GM19193 (cell line): ENCODE data around the gene IL2RA.

Source experiments
- POLR2A ChIP-seq: IDR thresholded peaks from 4 replicates; pipeline ENCODE4 v1.6.1; 2011; ENCODE audit not compliant: insufficient read depth, insufficient read length; ENCODE audit errors: extremely low read depth

IL2RA gene

DNA sequence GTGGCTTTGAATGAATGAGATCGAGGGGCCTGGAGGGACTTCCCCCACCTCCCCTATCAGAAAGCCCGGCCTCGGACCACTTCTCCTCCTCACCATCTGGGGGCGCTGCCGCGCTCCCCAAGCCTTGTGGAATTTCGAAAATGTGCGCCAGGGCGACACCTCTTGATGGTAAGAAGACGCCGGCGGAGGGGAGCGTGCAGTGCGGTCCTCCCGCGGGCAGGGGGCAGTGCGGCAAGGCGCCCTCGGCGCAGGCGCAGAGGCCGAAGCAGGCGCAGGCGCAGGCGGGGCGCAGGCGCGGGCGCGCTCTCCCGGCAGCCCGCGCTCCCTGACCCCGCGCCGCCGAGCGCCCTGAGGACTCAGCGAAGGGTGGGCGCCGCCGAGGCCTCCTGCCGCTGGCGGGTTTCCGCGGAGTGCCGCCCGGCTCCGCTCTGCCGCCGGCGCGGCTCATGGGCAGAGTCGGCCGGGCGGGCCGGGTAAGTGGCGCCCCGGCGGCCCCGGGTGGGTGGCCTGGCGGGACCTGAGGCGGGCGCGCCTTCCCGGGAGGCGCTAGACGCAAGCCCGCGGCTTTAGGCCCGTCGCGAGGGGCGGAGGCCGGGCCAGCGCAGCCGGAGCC, 26.7 kb upstream of the IL2RA start, which contains the start of gene RBM17:
Gene RBM17, plus strand, starts transcription at position 314 of the 613 bp plus-strand sequence. CDS start 8,032 bp downstream, outside the sequence.
- TF ChIP-seq POLR2A, result peak; percentile 85

DNA sequence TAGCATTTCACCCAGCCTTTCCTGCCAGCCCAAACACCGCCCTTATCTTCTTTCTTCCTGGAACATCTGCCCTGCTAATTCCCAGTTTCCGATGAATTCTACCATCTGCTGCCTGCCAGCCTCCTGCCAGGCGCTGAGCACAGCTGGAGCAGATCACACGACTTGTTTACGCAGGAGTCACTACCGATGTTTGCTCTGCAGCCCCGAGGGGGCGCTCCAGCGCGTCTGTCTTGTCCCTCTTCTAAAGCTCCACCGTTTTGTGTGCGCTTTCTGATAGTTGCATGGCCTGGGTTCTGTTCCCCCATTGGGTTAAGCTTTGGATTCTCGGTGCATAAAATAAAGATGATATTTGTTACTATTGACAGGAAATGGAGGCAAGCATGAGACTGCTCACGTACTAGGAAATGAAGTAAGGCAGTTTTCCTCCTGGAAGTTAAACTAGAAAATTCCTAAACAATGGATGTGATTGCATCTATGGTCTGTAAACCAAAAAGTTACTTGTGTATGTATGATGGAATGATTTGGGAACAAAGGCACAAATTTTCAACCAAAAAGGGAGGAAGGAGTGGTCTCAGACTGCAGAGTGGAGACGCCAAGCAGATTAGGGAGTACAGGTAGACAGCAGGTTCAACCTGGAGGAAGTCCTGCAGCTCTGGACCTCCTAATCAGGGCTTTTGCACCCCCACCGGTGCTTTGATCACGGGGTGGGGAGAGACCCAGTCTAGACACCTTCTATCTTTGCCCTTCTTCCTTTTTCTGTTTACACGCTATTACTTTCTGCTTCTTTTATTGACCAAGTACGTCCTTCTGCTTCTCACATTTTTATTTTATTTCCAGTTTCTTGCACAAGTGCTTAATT, 24.4 kb upstream of the IL2RA start:
- no peak for TF ChIP-seq POLR2A

DNA sequence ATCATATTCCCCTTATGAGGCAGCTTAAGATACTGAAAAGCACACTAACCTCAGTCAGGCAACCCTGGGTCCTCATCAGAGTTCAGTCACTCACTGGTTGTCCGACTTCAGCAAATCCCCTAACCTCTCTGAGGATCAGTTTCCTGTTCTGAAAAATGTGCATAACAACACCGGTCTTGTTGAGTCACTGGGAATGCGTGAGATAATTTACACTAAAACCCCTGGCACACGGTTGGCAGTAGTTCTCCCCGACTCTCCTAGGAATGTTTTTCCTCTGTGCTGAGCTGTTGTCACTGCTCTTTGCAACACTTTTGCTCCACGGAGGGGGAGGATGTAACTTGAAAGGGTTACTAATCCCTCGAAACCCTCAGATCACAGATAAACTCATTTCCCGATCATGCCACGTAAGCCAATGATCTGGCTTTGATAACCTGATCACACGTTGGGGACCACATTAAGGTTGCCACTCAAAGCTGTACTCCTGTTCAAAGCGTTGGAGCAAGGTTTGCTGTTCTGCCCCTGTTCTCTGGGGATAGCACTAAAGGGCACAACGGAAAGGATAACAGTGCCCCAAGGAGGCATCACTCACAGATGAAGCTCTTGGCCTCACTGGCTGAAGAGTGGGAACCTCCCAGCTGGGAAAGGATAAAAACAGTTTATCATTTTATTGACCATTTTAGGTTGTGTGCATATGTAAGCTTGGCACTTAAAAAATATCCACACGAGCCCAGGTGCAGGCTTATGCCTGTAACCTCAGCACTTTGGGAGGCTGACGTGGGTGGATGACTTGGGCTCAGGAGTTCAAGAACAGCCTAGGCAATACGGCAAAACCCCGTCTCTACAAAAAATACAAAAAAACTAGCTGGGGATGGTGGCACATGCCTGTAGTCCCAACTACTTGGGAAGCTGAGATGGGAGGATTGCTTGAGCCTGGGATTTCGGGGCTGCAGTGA, 21.6 kb upstream of the IL2RA start:
- no peak for TF ChIP-seq POLR2A

DNA sequence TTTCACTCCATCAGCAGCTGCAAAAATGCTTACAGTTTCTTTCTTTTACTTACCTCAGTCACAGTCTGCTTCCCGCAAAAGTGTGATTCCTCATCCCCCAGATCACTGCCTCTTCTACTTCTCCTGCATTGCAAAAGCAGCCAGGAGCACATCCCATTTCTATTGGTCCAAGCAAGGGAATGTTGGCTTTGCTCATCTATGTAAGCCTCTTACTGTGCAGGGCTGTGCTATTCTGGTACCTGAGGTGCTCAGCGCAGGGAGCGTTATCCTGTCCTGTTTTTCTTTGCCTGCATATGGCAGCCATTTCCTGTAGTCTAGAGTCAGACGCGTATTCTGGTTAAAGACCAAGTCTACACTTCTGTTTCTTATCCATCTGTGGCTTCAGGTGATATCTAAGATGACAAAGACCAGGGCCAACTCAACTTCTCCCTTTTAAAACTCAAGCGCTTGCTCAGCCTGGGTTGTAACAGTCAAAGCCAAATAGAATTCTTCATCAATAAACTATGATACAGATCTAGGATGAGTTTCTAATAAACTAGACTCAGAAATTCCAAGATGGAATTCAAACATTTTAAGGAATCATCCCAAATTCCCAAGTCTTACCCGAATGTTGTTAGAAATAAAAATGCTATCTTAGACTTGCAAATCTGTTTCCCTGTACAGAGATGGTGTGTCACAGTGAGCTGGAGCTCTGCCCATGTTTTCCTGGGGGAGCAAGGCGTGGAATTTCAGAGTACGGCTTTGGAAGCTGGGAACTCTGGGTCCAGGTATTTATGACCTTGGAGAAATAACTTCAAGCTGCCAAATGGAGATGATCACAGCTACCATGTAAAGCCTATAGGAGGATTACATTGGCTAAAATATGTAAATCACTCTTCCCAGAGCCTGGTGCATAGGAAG, 20.6 kb upstream of the IL2RA start:
- no peak for TF ChIP-seq POLR2A

DNA sequence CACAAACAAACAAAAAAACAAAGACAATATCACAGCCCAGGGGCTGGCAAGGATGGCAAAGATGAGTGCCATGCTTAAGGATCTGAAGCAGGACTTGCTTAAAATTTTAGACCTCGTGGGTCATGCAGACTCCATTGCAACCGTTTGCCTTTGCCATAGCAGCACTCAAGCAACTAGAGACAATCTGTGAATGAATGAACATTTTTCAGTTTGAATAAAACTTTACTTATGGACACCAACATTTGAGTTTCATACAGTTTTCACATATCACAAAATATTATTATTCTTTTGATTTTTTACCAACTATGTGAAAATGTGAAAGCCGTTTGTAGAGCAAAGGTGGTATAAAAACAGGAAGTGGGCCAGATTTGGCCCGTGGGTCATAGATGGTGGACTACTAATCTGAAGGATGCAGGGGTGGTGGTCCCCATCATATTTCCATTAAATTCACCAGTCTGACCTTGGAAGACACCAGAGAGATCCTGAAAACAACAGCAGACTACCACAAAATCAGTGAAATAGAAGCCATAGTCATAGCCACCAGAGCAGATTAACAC, 18.3 kb upstream of the IL2RA start:
- TF ChIP-seq POLR2A, result no peak

DNA sequence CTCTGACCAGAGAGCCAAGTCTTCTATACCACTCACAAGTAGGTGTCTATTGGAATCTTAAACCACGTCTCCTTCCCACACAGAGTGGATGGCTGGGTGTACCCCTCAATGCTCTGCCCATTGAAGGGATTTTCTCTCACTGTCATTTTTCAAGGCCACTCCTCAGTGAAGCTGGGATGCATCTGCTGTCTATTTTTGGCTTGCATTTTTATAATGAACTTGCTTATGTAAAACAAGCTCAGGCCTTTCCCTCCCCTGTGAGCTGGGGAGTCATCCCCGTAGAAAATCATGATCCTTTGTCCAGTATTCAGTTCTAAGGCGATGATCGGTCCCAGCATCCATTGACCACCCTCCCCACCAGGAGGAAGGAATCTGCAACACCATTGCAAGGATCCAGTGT, 16.9 kb upstream of the IL2RA start:
- TF ChIP-seq POLR2A, result no peak

DNA sequence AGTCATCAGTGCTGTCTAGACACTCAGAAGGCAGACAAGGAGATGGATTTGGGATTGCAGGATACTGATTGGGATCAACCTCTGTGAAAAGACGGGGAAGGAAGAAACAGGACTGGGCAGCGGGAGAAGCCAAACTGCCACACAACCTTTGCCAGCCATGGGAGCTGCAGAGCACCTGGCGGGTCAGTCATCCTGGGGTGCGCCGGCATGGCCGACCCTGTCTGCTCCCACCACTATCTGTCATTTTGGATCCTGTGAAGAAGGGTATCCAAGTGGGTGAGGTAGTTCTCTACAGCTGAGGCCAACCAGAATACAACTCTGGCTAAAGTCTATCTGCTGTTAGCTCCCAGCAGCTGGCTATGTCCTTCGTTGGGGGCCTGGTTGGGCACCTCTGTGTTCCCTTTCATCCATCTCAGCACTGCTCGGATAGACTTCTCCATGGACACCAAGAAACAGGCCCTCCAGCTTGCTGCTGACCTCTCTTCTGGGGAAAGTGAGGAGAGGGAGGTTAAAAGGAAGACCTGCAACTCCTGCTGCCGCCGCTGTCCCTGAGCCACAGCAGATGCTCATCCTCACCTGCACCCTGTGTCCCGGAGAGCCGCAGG, 15.0 kb upstream of the IL2RA start:
- TF ChIP-seq POLR2A, result no peak

DNA sequence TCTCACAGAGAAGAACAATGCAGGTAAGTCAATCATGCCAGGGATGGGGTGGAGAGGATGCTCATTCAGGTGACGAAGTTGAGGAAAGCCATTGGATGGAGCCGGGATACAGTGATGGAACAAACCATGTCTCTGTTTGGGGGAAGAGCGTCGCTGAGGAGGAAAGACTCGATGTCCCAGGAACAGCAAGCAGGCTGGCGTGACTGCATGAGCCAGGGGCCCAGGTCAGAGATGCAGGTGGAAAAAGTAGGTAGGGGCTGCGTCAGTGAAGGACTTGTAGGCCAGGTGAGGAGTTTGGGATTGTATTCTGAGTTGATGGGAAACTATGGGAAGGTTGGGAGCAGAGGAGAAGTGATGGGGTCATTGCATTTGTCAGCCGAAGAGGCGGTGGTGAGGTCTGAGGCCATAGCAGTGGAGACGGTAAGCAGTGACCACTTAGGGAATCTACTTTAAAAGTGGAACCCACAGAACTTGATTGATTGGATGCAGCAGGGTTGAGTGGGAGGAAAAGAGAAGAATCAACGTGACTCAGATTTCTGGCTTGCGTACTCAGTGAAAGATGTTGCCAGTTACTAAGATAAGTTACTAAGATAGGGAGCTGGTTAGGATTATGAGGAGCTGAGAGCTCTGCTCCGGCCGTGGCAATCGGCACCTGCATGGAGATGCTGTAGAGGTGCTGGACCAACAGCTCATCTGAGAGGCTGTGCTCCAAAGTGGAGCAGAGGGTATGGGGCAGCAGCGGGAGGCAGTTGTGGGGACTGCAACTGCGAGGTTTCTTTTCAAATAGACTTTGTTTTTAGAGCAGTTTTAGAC, 12.5 kb upstream of the IL2RA start:
- TF ChIP-seq POLR2A, result no peak

DNA sequence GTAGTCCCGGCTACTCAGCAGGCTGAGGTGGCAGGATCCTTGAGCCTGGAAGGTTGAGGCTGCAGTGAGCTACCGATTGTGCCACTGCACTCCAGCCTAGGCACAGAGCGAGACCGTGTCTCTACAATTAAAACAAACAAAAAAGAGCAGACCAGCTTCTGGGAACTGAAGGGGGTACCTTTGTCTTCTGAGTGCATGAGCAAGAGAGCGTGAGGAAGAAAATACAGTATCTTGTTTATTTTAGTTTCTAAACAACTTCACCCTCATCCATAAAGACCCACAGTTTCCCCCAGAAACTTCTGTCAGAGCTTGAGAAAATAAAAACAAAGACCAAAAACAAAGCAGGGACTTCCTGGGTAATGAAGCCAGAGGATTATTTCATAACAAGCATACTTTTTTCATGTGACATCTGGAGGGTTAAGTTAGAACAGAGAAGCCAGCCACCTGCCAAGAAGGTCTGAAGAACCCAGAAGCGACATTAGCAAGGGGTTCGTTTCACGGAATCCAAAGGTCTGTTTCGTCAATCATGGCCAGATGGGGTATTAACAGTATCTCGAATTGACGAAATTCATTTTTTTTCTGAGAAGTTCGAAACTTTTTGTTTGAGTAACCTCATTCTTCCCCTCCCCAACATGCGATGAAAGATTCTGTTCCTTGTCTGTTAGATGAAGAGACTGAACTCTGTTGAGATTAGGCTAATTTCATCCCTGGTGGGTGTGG, 10.2 kb upstream of the IL2RA start:
- no peak for TF ChIP-seq POLR2A

DNA sequence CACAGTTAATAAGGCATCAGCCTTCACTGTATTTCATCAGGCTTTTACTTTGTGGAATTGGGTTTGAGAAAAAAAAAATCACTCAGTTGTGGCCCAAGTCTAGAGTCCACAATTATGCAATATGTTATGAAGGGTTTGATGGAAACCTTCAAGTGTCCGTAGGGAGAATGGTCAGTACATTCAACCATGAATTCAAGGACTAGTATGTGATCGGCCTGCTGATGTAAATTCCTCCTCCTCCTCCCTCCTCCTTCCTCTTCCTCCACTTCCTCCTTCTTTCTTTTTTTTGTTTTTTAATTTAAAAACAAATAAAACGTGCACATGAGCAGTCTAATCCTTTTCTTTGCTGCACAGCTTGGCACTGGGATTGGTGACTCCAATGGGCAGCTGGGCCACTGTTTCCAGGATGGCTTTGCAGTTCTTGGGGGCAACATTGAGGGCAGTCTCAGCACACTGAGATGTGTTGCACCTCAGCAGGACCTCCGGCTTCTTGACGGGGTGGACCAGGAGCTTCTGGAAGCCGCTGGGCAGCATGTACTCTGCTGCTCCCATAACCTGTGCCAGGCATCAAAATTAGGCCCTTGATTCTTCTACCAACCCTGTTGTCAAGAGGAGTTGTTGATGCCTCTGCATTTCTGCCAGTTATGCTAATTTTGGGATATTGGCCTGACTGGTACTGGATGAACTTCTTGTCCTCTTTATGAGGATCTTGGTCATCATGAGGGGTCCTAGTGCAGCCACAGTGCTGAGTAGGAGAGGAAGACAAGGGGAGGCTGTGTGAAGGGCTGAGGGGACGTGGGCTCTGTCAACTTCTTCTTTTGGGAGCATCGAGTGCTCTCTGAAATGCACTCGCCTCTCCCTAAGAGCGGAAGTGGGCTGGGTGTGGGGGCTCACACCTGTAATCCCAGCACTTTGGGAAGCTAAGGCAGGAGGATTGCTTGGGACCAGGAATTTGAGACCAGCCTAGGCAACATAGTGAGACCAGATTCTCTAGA, 9.3 kb upstream of the IL2RA start:
- no peak for TF ChIP-seq POLR2A

DNA sequence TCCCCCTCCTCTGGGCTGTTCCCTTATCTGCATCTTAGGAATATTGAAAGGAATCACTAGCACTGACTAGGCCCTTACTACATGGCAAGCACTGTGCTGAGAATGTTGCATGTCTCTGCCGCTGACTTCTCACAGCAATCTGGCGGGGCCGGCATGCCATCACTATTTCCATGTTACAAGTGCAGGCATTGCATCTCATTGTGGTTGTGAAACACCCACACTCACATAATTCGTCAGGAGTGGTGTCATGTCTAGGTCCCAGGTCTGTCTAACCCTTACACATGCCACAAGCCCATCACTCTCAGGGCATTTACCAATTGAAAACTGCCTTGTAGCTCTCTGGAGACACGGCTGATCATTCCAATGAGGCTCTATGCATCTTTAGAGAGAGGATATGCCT, 8.5 kb upstream of the IL2RA start:
- TF ChIP-seq POLR2A, result no peak
